NCI-H1436 (cell line): ENCODE data around the gene WHRN.

Experiments used
- DNase-seq: peaks from one replicate; lab custom pipeline; 2025; lab: John Stamatoyannopoulos, UW

The WHRN gene

GRCh38 chr9:114449236-114449635 lies 56.0 kb downstream of the WHRN start:
- DNase-seq: no peak

GRCh38 chr9:114448706-114449105 lies 56.6 kb downstream of the WHRN start:
- DNase-seq: no peak

GRCh38 chr9:114446672-114447450 lies 58.4 kb downstream of the WHRN start:
- no peak for DNase-seq

- no peak for DNase-seq
Measured at GRCh38 chr9:114446036-114446435, 59.2 kb downstream of the WHRN start.

GRCh38 chr9:114445616-114446015 lies 59.7 kb downstream of the WHRN start:
- no peak for DNase-seq

- no peak for DNase-seq
Measured at GRCh38 chr9:114442022-114442421, 63.3 kb downstream of the WHRN start.

GRCh38 chr9:114437401-114437893 lies 67.8 kb downstream of the WHRN start:
- no peak for DNase-seq

GRCh38 chr9:114434878-114435311 lies 70.4 kb downstream of the WHRN start:
- peak; percentile 42 for DNase-seq

- DNase-seq: no peak
Measured at GRCh38 chr9:114433720-114434255, 71.5 kb downstream of the WHRN start.

- no peak for DNase-seq
Measured at GRCh38 chr9:114433086-114433485, 72.2 kb downstream of the WHRN start.

- no peak for DNase-seq
Measured at GRCh38 chr9:114432323-114433067, 72.8 kb downstream of the WHRN start.

GRCh38 chr9:114431770-114432169 lies 73.5 kb downstream of the WHRN start:
- DNase-seq: no peak

GRCh38 chr9:114431003-114431402 lies 74.3 kb downstream of the WHRN start:
- no peak for DNase-seq

- DNase-seq: no peak
Measured at GRCh38 chr9:114430457-114430856, 74.8 kb downstream of the WHRN start.

GRCh38 chr9:114429488-114429887 lies 75.8 kb downstream of the WHRN start:
- DNase-seq: no peak

GRCh38 chr9:114428466-114428865 lies 76.8 kb downstream of the WHRN start:
- no peak for DNase-seq

GRCh38 chr9:114427644-114428043 lies 77.6 kb downstream of the WHRN start:
- DNase-seq: no peak

GRCh38 chr9:114426046-114426948 lies 79.0 kb downstream of the WHRN start:
- DNase-seq: no peak

GRCh38 chr9:114425126-114425525 lies 80.1 kb downstream of the WHRN start:
- no peak for DNase-seq

- DNase-seq: no peak
Measured at GRCh38 chr9:114424126-114424525, 81.1 kb downstream of the WHRN start.

GRCh38 chr9:114423181-114423580 lies 82.1 kb downstream of the WHRN start:
- no peak for DNase-seq

GRCh38 chr9:114421147-114421546 lies 84.1 kb downstream of the WHRN start:
- no peak for DNase-seq
